Mammary epithelial cell (primary cell): ENCODE results near the gene ITPKB.

Experiments used
- EZH2 ChIP-seq: IDR thresholded peaks from 2 replicates; pipeline ENCODE4 v1.6.1; 2012; ENCODE audit warnings: low read length, inconsistent platforms, borderline replicate concordance
- TF ChIP-seq, protein P1 (sequence below), 2 donors: IDR thresholded peaks in 1 of 2; conservative IDR thresholded peaks in 1 of 2; 2 replicates each; pipeline ENCODE4 v1.5.1; 2011 to 2012; ENCODE audit warnings: inconsistent platforms in 2 of 2, low read length in 2 of 2, mild to moderate bottlenecking in 2 of 2, control low read depth in 1 of 2, low read depth in 1 of 2; ENCODE audit not compliant: insufficient read depth in 1 of 2; ENCODE audit errors: extremely low read depth in 1 of 2

DNA sequence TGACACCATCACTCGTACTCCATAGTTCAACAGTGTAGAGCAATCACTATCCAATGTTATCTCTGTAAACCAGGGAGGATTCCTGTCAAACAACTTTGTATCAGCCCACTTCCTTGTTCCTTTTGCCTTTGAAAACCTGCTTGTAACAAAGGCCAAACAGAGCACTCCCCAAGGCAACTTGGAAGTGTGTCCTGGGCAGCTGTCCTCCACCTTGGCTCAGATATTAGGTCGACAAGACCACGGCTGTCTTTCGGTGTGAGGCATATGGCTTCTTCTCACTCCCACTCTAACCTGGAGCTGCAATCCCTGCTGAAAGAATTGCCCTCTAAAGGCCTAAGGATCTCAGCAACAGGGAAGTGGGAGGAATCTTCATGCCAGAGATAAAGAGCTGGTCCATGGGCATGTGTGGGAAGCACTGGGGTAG, 66.7 kb downstream of the ITPKB start:
- TF ChIP-seq, protein P1, sequence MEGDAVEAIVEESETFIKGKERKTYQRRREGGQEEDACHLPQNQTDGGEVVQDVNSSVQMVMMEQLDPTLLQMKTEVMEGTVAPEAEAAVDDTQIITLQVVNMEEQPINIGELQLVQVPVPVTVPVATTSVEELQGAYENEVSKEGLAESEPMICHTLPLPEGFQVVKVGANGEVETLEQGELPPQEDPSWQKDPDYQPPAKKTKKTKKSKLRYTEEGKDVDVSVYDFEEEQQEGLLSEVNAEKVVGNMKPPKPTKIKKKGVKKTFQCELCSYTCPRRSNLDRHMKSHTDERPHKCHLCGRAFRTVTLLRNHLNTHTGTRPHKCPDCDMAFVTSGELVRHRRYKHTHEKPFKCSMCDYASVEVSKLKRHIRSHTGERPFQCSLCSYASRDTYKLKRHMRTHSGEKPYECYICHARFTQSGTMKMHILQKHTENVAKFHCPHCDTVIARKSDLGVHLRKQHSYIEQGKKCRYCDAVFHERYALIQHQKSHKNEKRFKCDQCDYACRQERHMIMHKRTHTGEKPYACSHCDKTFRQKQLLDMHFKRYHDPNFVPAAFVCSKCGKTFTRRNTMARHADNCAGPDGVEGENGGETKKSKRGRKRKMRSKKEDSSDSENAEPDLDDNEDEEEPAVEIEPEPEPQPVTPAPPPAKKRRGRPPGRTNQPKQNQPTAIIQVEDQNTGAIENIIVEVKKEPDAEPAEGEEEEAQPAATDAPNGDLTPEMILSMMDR (conservative IDR thresholded peaks at IDR 0.05 in 1 of 2, IDR thresholded peaks at IDR 0.05 in 1 of 2; ENCODE audit: extremely low read depth in 1 of 2, insufficient read depth in 1 of 2, low read depth in 1 of 2, low read length in 2 of 2): no peak
- TF ChIP-seq EZH2: no peak
